Measurements from ENCODE around the gene ALPG.

ALPG gene

DNA sequence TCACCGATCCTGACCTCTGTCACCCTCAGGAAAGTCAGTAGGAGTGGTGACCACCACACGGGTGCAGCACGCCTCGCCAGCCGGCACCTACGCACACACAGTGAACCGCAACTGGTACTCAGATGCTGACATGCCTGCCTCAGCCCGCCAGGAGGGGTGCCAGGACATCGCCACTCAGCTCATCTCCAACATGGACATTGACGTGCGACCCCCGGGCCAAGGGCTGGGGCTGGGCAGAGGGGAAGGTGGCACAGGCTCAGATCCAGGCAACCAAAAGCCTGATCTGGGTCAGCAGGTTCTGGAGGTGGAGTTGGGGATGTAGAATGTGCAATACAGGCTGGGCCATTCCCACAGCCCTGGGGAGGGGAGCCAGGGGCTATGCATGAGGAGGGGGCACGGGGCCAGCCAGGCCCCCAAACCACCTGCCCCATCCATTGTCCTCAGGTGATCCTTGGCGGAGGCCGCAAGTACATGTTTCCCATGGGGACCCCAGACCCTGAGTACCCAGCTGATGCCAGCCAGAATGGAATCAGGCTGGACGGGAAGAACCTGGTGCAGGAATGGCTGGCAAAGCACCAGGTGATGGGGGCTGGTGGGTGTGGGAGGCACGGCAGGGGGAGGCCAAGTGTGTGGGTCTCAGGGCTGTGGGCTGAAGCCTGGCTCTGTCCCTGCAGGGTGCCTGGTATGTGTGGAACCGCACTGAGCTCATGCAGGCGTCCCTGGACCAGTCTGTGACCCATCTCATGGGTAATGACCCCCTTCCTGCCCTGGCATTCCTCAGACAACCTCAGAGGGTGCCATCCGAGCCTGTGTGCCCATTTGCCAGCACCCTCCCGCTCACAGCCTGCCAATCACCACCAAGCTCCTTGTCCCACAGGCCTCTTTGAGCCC is 50.7 kb downstream of the ALPG start:
- DNase-seq (ENCODE audit: low read depth in 3 of 3, low spot score in 1 of 3), result no peak

DNA sequence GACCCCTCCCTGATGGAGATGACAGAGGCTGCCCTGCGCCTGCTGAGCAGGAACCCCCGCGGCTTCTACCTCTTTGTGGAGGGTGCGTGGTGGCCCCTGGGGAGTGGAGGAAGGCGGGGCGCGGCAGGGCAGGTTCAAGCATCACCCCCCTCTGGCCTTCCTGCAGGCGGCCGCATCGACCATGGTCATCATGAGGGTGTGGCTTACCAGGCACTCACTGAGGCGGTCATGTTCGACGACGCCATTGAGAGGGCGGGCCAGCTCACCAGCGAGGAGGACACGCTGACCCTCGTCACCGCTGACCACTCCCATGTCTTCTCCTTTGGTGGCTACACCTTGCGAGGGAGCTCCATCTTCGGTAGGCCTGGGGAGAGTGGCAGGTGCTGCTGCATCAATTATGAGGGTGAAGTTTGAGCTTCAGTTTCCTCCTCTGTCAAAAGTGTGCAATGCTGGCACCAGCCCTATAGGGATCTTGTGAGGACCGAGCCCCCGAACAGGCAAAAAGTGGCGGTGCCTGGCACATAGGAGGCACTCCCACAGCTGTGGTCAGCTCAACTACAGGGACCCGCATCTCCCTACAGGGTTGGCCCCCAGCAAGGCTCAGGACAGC is 51.5 kb downstream of the ALPG start:
- no peak for DNase-seq (ENCODE audit: low read depth in 3 of 3, low spot score in 1 of 3)

DNA sequence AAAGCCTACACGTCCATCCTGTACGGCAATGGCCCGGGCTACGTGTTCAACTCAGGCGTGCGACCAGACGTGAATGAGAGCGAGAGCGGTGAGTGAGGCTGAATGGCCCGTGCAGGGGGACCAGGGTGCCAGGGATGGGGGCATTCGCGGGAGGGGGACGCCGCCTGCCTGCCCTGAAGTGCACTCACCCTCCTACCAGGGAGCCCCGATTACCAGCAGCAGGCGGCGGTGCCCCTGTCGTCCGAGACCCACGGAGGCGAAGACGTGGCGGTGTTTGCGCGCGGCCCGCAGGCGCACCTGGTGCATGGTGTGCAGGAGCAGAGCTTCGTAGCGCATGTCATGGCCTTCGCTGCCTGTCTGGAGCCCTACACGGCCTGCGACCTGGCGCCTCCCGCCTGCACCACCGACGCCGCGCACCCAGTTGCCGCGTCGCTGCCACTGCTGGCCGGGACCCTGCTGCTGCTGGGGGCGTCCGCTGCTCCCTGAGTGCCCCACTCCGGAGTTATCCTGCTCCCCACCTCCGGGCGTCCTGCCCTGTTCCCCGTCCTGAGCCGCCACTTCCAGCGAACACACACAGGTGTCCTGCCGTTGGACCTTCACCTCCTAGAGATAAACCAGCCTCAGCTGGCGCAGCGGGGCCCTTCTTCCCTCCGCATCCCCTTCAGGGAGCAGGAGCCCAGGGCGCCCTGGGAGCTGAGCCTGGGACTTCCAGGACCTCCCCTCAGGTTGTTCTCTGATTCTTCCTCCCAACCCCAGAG is 52.2 kb downstream of the ALPG start:
- DNase-seq (ENCODE audit: low read depth in 3 of 3, low spot score in 1 of 3), result no peak

DNA sequence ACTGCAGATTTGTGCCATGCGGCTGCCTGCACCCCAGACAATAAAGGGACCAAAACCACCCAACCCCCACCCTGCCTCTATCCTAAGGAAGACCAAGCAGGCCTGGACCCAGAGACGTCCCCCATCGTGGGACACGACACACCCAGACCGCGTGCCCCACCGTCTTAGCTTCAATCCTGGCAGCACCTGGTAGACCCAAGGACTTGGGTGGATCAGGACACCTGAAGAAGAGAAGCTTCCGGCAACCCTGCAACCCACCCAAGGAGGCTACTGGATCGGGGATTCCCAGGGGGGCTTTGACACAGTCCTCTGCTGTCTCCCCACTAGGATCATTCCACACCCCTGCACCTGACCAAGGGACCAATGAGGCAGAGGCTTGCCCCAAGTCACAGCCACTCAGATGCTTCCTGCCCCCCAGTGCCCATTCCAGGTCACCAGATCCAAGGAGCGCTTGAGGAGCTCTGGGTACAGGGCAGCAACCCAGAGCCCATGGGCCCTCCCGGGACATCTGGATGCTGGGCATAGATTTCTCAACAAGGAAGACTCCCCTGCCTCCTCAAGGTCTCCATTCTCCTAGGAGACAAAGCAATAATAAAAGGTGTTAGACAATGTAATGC is 52.9 kb downstream of the ALPG start:
- DNase-seq (ENCODE audit: low read depth in 3 of 3, low spot score in 1 of 3), result no peak

DNA sequence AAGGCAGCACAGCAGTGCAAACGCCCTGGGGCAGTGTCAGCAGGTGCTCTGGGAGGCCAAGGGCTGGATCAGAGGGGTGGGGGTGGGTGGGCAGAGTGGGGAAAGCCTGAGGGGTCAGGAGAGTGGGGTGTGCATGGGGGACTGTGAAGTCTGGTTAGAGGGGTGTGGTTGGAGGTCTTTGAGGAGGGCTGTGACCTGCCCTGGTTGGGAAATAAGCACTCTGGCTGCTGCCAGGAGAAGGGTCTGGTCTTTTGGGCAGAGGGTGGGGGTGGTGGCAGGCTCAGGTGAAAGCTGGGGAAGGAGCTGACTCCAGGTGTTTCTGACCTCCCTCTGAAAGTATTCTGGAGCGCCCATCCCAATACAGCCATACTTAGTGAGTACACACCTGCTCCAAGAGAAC is 53.5 kb downstream of the ALPG start:
- no peak for DNase-seq (ENCODE audit: low read depth in 3 of 3, low spot score in 1 of 3)
